Erythroblast (primary cell): ENCODE results near the gene STMN3.

Source experiments
- GATA1 ChIP-seq: IDR thresholded peaks from 2 replicates; pipeline ENCODE4 v1.6.1; 2011; ENCODE audit warnings: low read depth, mild to moderate bottlenecking, control low read depth, low read length, moderate library complexity
- POLR2A ChIP-seq: IDR thresholded peaks from 2 replicates; pipeline ENCODE4 v1.6.1; 2011; ENCODE audit warnings: mild to moderate bottlenecking, low read length

- TF ChIP-seq POLR2A (no peak), GATA1 (no peak)
These were observed 62.7 kb downstream of the STMN3 start for GRCh38 chr20:63590218-63591146.
